ENCODE measurements around the gene TAS2R5. TPM values are rescaled to one million over a fixed set of nuclear protein-coding genes. Genes with fewer than 3 reads are reported as not detected.

TAS2R5 gene
- 1.1 and 2.1 TPM in 2 replicates for total RNA-seq (2021)
- Bru-seq, nascent RNA, result percentile 32 among the genes with signal in this experiment
- BruChase-seq, experiment 1, labeled RNA remaining after a 2-hour chase, result percentile 64 among the genes with signal in this experiment
- percentile 67 among the genes with signal in this experiment for BruChase-seq, experiment 2, labeled RNA remaining after a 6-hour chase
- long read RNA-seq, result 0 reads

GRCh38 chr7:141789917-141790316 lies at the start of gene TAS2R5:
Gene TAS2R5, plus strand, starts transcription at chr7:141790217. Its CDS starts 145 bp downstream, at chr7:141790362.
- Histone ChIP-seq H2AFZ (no peak within 1 kb of the TSS), H3K4me2 (no peak within 1 kb of the TSS), H3F3A (ENCODE audit: insufficient read depth, low read depth) (no peaks in the 10 kb centered on the region), H3K4me1 (replicated peaks; ENCODE audit: insufficient read depth) (no peaks in the 10 kb centered on the region), H3K9me2 (ENCODE audit: insufficient read depth) (no peaks in the 10 kb centered on the region), H3K27ac (no peak within 1 kb of the TSS), H3K79me2 (ENCODE audit: low read depth) (no peaks in the 10 kb centered on the region), H4K20me1 (ENCODE audit: insufficient read depth) (peaks cover 4% of the 10 kb centered on the region; the same call in 1 of the 2 replicates), H3K27me3 (ENCODE audit: insufficient read depth, low read depth) (no peaks in the 10 kb centered on the region), H3K36me3 (ENCODE audit: low read depth) (no peaks in the 10 kb centered on the region), H3K9me3 (ENCODE audit: insufficient read depth, low read depth) (no peaks in the 10 kb centered on the region), H3K4me3 (no peak within 1 kb of the TSS)
- intact Hi-C loops (cut with micrococcal nuclease; ENCODE audit: unreplicated experiment), result loop anchor here (5.0 kb wide), 1 partner anchor 773 kb away; no protein-coding TSS in a partner anchor
- ChIA-PET POLR2A (ENCODE audit: unreplicated experiment) (no interaction called here), CTCF (no interaction called here)
- BruUV-seq (replicated peaks), result no TSS peak
- no peak for DNase-seq
- TF ChIP-seq CTCF (conservative IDR thresholded peaks at IDR 0.05), result no peak
- no peak for TF ChIP-seq EZH2 (IDR thresholded peaks at IDR 0.05; ENCODE audit: low read depth)

GRCh38 chr7:141742229-141742628 lies 47.8 kb upstream of the TAS2R5 start:
- no peaks in the 10 kb centered on the region for H3K9me3 ChIP-seq (ENCODE audit: insufficient read depth, low read depth)
- no peaks in the 10 kb centered on the region for H3K9me2 ChIP-seq (ENCODE audit: insufficient read depth)
- H2AFZ ChIP-seq, result no peak overlapping the region
- H3K36me3 ChIP-seq (ENCODE audit: low read depth), result peaks cover 65% of the 10 kb centered on the region
- peaks cover 31% of the 10 kb centered on the region for H3K79me2 ChIP-seq (ENCODE audit: low read depth)
- H3K4me3 ChIP-seq, result no peak overlapping the region
- no TSS peak for BruUV-seq (replicated peaks)
- H4K20me1 ChIP-seq (ENCODE audit: insufficient read depth), result peaks cover 10% of the 10 kb centered on the region
- H3K4me1 ChIP-seq (replicated peaks; ENCODE audit: insufficient read depth), result peaks cover 20% of the 10 kb centered on the region
- H3F3A ChIP-seq (ENCODE audit: insufficient read depth, low read depth), result peaks cover 10% of the 10 kb centered on the region
- H3K4me2 ChIP-seq, result no peak overlapping the region
- no peak overlapping the region for H3K27ac ChIP-seq
- CTCF ChIA-PET, result interaction anchor here (0.8 kb wide), 1 partner anchor 79 kb away, joined by 3 read pairs; no protein-coding TSS in a partner anchor
- no peak for TF ChIP-seq CTCF (conservative IDR thresholded peaks at IDR 0.05)
- TF ChIP-seq EZH2 (IDR thresholded peaks at IDR 0.05; ENCODE audit: low read depth), result no peak
- no peak for DNase-seq
- intact Hi-C loops (cut with micrococcal nuclease; ENCODE audit: unreplicated experiment), result no loop called here
- H3K27me3 ChIP-seq (ENCODE audit: insufficient read depth, low read depth), result no peaks in the 10 kb centered on the region
- POLR2A ChIA-PET (ENCODE audit: unreplicated experiment), result no interaction called here

- Histone ChIP-seq H3F3A (ENCODE audit: insufficient read depth, low read depth) (peaks cover 10% of the 10 kb centered on the region), H3K36me3 (ENCODE audit: low read depth) (peaks cover 77% of the 10 kb centered on the region), H3K9me3 (ENCODE audit: insufficient read depth, low read depth) (0 out of 2 replicates have a peak, but pooled peaks cover 5% of the 10 kb centered on the region), H3K4me1 (replicated peaks; ENCODE audit: insufficient read depth) (peaks cover 16% of the 10 kb centered on the region), H3K4me2 (no peak overlapping the region), H3K9me2 (ENCODE audit: insufficient read depth) (no peaks in the 10 kb centered on the region), H3K79me2 (ENCODE audit: low read depth) (peaks cover 21% of the 10 kb centered on the region), H3K4me3 (no peak overlapping the region), H2AFZ (no peak overlapping the region), H4K20me1 (ENCODE audit: insufficient read depth) (peaks cover 14% of the 10 kb centered on the region), H3K27me3 (ENCODE audit: insufficient read depth, low read depth) (no peaks in the 10 kb centered on the region), H3K27ac (no peak overlapping the region)
- ChIA-PET CTCF (no interaction called here), POLR2A (ENCODE audit: unreplicated experiment) (no interaction called here)
- no peak for DNase-seq
- intact Hi-C loops (cut with micrococcal nuclease; ENCODE audit: unreplicated experiment), result no loop called here
- TF ChIP-seq CTCF (conservative IDR thresholded peaks at IDR 0.05), result no peak
- no peak for TF ChIP-seq EZH2 (IDR thresholded peaks at IDR 0.05; ENCODE audit: low read depth)
- no TSS peak for BruUV-seq (replicated peaks)
Measured at GRCh38 chr7:141744131-141744530, 45.9 kb upstream of the TAS2R5 start.
